RWPE2 (cell line): ENCODE data around the gene PANK1.

Experiments
- ATAC-seq: fragments of 200-7000 bp; cut with Tn5 transposase; 3 replicates; pipeline ENCODE4 v1.9.1; 2021; ENCODE audit warnings: low read depth
- DNase-seq: peaks from one replicate; pipeline ENCODE4 v3.0.0-alpha.2; 2020; ENCODE audit warnings: low spot score
- H3K27ac ChIP-seq: fragments of 450-650 bp; 2 replicates; pipeline ENCODE4 v1.5.1; 2017; ENCODE audit warnings: mild to moderate bottlenecking; ENCODE audit not compliant: poor library complexity, severe bottlenecking
- H3K27me3 ChIP-seq: fragments of 250-450 bp; sonication (Bioruptor Pico); 2 replicates; pipeline ENCODE4 v1.5.1; 2021; ENCODE audit warnings: mild to moderate bottlenecking, moderate library complexity; ENCODE audit not compliant: insufficient read depth, poor library complexity, severe bottlenecking
- H3K36me3 ChIP-seq: fragments of 250-450 bp; sonication (Bioruptor Pico); 2 replicates; pipeline ENCODE4 v1.5.1; 2020; ENCODE audit warnings: low read depth, mild to moderate bottlenecking, moderate library complexity
- H3K4me1 ChIP-seq: fragments of 250-450 bp; sonication (Bioruptor Pico); 2 replicates; pipeline ENCODE4 v1.5.1; 2021; ENCODE audit warnings: mild to moderate bottlenecking, moderate library complexity; ENCODE audit not compliant: insufficient read depth, poor library complexity, severe bottlenecking
- H3K4me3 ChIP-seq: fragments of 250-450 bp; sonication (Bioruptor Pico); 2 replicates; pipeline ENCODE4 v1.5.1; 2021; ENCODE audit warnings: mild to moderate bottlenecking, moderate library complexity; ENCODE audit not compliant: severe bottlenecking
- H3K9me3 ChIP-seq: fragments of 250-450 bp; sonication (Bioruptor Pico); 2 replicates; pipeline ENCODE4 v1.5.1; 2021; ENCODE audit warnings: mild to moderate bottlenecking, moderate library complexity; ENCODE audit not compliant: severe bottlenecking
- CTCF ChIP-seq: fragments of 450-650 bp; IDR thresholded peaks from one replicate; pipeline ENCODE4 v1.5.1; 2017; ENCODE audit warnings: mild to moderate bottlenecking, moderate library complexity; ENCODE audit not compliant: poor library complexity, severe bottlenecking

PANK1 gene

GRCh38 chr10:89653410-89653869, 8.4 kb upstream of the PANK1 start:
- Histone ChIP-seq H3K4me3 (no peak overlapping the region), H3K27ac (no peak overlapping the region), H3K9me3 (no peaks in the 10 kb centered on the region)

GRCh38 chr10:89652806-89653370, 7.8 kb upstream of the PANK1 start:
- Histone ChIP-seq H3K4me3 (no peak overlapping the region), H3K27ac (no peak overlapping the region), H3K36me3 (no peaks in the 10 kb centered on the region), H3K4me1 (no peaks in the 10 kb centered on the region), H3K27me3 (no peaks in the 10 kb centered on the region), H3K9me3 (no peaks in the 10 kb centered on the region)
- TF ChIP-seq CTCF = no peak
- ATAC-seq = no peak
- no peak for DNase-seq

More at GRCh38 chr10:89653410-89653869, 8.4 kb upstream of the PANK1 start:
- Histone ChIP-seq H3K27me3 (no peaks in the 10 kb centered on the region), H3K36me3 (no peaks in the 10 kb centered on the region), H3K4me1 (no peaks in the 10 kb centered on the region)
- TF ChIP-seq CTCF = no peak
- ATAC-seq = peak; percentile 33; the same call in 2 of the 3 replicates
- DNase-seq = no peak

- H3K27ac ChIP-seq = no peak overlapping the region
Observed at GRCh38 chr10:89651916-89652573, 7.0 kb upstream of the PANK1 start.

GRCh38 chr10:89651205-89651915, 6.3 kb upstream of the PANK1 start:
- Histone ChIP-seq H3K9me3 (no peaks in the 10 kb centered on the region), H3K27me3 (no peaks in the 10 kb centered on the region), H3K4me1 (no peaks in the 10 kb centered on the region), H3K27ac (no peak overlapping the region), H3K36me3 (no peaks in the 10 kb centered on the region), H3K4me3 (no peak overlapping the region)
- DNase-seq (no peak), ATAC-seq (no peak)
- TF ChIP-seq CTCF = no peak

More at GRCh38 chr10:89651916-89652573, 7.0 kb upstream of the PANK1 start:
- Histone ChIP-seq H3K4me1 (no peaks in the 10 kb centered on the region), H3K27me3 (no peaks in the 10 kb centered on the region), H3K9me3 (no peaks in the 10 kb centered on the region), H3K36me3 (no peaks in the 10 kb centered on the region), H3K4me3 (no peak overlapping the region)
- DNase-seq (no peak), ATAC-seq (no peak)
- TF ChIP-seq CTCF = no peak
